Measurements from ENCODE around the gene BMERB1.

GRCh38 chr16:15583526-15583925, 149.1 kb downstream of the BMERB1 start:
- no peak for TF ChIP-seq CTCF (optimal IDR thresholded peaks at IDR 0.05 in 1 of 3, IDR thresholded peaks at IDR 0.05 in 1 of 3, conservative IDR thresholded peaks at IDR 0.05 in 1 of 3; ENCODE audit: extremely low read depth in 1 of 3, insufficient read depth in 2 of 3, low read length in 3 of 3)
- no peak for TF ChIP-seq EZH2 (IDR thresholded peaks at IDR 0.05; ENCODE audit: low read length)

All from keratinocyte (primary cell).